KBM-7 (cell line): ENCODE data around the gene MORN5.

Experiments used
- DNase-seq: peaks from one replicate; pipeline ENCODE4 v3.0.0-alpha.2; 2015
- in situ Hi-C: fragments of 300-500 bp; cut with MboI; formaldehyde crosslinking; loops from 2 replicates; pipeline ENCODE4 v1.14.3; 2020; ENCODE audit warnings: low sequenced_read_pairs, low pct_unique_long_range_greater_than_20kb, mixed read lengths

The MORN5 gene

GRCh38 chr9:122134822-122135528 lies 24.7 kb upstream of the MORN5 start:
- in situ Hi-C loops: no loop called here
- DNase-seq: no peak

GRCh38 chr9:122135529-122135859 lies 24.2 kb upstream of the MORN5 start:
- in situ Hi-C loops: no loop called here

GRCh38 chr9:122138560-122139268 lies 21.0 kb upstream of the MORN5 start:
- no peak for DNase-seq
- in situ Hi-C loops: no loop called here

More at GRCh38 chr9:122135529-122135859, 24.2 kb upstream of the MORN5 start:
- no peak for DNase-seq

GRCh38 chr9:122140368-122141193 lies 19.1 kb upstream of the MORN5 start:
- no peak for DNase-seq
- in situ Hi-C loops: no loop called here

GRCh38 chr9:122141671-122142070 lies 18.0 kb upstream of the MORN5 start:
- in situ Hi-C loops: no loop called here
- DNase-seq: no peak

- in situ Hi-C loops: no loop called here
Measured at GRCh38 chr9:122143296-122143695, 16.4 kb upstream of the MORN5 start.

GRCh38 chr9:122143876-122144405 lies 15.8 kb upstream of the MORN5 start:
- no peak for DNase-seq
- in situ Hi-C loops: no loop called here

More at GRCh38 chr9:122143296-122143695, 16.4 kb upstream of the MORN5 start:
- DNase-seq: no peak

GRCh38 chr9:122144836-122145591 lies 14.7 kb upstream of the MORN5 start:
- no peak for DNase-seq
- in situ Hi-C loops: no loop called here

- no peak for DNase-seq
- in situ Hi-C loops: no loop called here
Measured at GRCh38 chr9:122145592-122145863, 14.2 kb upstream of the MORN5 start.

GRCh38 chr9:122151267-122151828 lies 8.4 kb upstream of the MORN5 start:
- DNase-seq: no peak

GRCh38 chr9:122155796-122156195 lies 3.9 kb upstream of the MORN5 start:
- in situ Hi-C loops: no loop called here
- DNase-seq: no peak

More at GRCh38 chr9:122151267-122151828, 8.4 kb upstream of the MORN5 start:
- in situ Hi-C loops: no loop called here

- peak; percentile 84 for DNase-seq
- in situ Hi-C loops: no loop called here
Measured at GRCh38 chr9:122158202-122158601, 1.5 kb upstream of the MORN5 start.

- in situ Hi-C loops: no loop called here
- DNase-seq: no peak
Measured at GRCh38 chr9:122159925-122160246, 178 bp downstream of the MORN5 start.

GRCh38 chr9:122162415-122162814 lies 2.7 kb downstream of the MORN5 start:
- in situ Hi-C loops: no loop called here
- DNase-seq: no peak

- in situ Hi-C loops: no loop called here
- DNase-seq: no peak
Measured at GRCh38 chr9:122164286-122164685, 4.6 kb downstream of the MORN5 start.

GRCh38 chr9:122168356-122168755 lies 8.6 kb downstream of the MORN5 start:
- in situ Hi-C loops: no loop called here
- no peak for DNase-seq

GRCh38 chr9:122172131-122172530 lies 12.4 kb downstream of the MORN5 start:
- no peak for DNase-seq
- in situ Hi-C loops: loop anchor here (5.0 kb wide), 1 partner anchor 35 kb away; no protein-coding TSS in a partner anchor

GRCh38 chr9:122173670-122174069 lies 14.0 kb downstream of the MORN5 start:
- in situ Hi-C loops: loop anchor here (5.0 kb wide), 1 partner anchor 34 kb away; no protein-coding TSS in a partner anchor
- no peak for DNase-seq

- in situ Hi-C loops: no loop called here
- no peak for DNase-seq
Measured at GRCh38 chr9:122176916-122177315, 17.2 kb downstream of the MORN5 start.
